HG02981 (cell line): Measurements from ENCODE around the gene PUM1.

Source experiments
- ATAC-seq: cut with Tn5 transposase; IDR thresholded peaks from one replicate; pipeline ENCODE4 v1.9.1; 2021; ENCODE audit warnings: mild to moderate bottlenecking, moderate library complexity; ENCODE audit not compliant: unreplicated experiment

Gene PUM1

DNA sequence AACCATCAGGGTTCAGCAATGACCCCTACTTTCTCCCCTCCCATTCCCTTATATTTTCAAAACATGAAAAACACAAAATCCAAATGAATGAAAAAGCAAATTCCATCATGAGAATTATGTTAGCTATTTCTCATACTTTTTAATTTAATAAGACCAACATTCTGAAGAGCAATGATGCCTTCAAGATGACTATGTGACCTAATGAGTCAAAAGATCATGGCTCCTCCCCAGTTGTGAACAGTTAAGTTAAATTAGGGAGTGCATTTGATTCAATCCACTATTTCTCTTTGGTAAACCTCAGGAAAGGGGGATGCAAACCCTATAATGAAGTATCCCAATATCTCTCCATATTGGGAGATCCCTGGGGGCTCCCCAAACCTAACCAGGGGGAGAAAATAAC is 36.5 kb downstream of the PUM1 start:
- no peak for ATAC-seq

DNA sequence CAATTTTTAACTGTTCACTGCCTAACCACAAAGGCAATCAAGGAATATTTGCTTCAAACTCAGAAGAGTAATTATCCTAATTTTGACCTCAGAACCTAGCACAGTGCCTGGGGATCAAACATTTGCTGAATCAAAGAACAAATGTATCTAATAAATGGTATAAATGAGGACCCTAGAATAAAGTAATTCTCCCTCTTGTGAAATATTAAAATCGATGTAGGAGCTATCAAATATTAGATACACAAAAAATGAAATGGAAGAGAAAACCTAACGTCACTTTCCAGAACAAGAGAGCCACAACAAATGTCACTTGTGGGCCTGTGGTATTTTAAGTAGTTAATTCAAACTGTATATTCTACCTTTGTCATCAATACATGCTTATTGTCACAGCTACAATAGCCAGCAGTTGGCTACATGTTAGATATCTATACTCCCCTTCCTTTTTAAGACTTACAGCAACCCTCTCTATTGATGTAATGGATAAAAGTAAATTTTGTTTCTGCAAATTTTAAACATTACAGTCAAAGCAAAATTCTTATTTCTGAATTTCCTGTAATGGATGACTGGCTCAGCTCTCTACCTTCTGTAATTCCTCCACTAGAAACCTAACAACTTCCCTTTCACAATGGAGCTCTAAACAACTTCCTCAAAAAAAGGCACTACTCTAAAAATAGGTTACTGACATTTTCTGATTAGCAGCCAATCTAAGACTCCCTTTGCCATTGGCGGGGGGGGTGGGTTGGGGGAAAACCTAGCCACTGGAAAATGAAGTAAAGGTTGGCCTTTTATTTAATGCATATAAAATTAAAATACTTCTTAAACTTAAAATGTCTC is 37.6 kb downstream of the PUM1 start:
- peak; percentile 46 for ATAC-seq

DNA sequence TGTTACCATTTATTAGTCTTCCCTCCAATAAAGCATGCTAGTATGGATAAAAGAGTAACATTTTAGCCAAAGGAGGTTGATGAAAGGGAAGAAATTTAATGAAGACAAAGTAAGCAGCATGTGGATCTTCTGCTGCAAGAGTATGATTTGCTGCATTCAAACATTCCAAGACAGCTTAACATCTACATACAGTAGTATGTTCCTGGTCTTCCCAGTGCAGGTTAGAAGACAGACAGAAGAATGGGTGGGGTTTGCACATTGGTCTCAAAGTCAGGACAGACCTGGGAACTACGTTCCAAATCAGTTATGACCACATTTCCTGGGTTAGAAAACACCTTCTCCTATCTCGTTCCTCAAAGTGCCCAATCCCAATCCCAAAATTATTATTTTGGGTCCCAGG is 43.3 kb downstream of the PUM1 start:
- no peak for ATAC-seq

DNA sequence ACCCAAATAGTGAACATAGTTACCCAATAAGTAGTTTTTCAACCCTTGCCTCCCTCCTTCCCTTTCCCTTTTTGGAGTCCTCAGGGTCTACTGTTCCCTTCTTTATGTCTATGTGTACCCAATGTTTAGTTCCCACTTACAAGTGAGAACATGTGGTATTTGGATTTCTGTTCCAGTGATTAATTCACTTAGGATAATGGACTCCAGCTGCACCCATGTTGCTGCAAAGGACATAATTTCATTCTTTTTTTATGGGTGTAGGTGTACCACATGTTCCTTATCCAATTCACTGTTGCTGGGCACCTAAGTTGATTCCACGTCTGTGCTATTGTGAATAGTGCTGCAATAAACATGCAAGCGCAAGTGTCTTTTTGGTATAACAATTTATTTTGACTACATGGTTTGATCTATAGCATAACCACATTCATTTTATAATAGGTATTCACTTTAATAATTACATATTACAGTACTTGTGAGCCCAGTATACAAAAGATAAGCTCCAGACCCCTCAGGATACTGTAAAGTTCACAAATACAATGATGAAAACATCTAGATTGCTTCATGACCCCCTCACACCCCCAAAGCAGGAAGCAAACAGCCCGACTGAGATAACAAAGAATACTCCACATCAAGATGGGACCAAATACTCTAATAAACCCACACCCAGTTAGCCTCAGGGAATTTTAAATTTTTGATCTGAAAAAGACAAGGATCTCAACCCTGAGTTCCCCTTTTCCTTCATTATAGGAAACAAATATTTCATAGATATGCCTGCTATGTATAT is 45.3 kb downstream of the PUM1 start:
- no peak for ATAC-seq

DNA sequence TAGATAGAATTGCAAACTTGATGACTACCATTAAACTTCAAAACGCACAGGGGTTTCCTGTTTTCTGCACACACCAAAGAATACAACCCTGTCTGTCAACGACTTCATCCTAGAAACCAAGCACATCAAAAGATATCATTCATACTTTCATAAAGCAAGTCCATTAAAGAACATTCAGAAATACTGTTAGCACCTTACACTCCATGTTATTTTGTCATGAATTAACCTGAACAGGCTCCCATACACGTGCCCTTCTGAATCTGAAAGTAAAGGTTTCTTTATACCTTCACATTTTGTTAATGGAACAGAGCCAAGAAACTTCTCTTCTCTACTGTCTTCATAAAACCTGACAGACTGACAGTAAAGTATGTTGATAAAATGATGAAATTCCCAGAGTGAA is 46.1 kb downstream of the PUM1 start:
- no peak for ATAC-seq

DNA sequence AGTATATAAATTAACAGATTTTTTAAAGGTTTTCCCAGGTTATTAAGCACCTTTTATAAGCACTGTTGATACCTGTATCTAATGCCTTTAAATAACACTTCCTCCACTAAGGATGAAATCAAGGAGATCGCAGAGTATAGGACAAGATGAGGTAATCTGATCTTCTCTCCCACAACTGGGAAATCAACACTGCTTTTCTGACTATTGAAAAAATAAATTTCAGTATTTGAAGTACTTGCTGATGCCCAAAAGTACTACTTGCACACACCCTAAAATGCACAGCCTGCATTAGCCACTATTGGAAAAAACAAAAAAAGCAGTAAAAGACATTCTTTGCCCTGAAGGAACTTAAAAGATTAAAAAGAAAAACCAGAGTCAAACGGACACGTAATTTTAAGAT is 48.6 kb downstream of the PUM1 start:
- ATAC-seq, result no peak

DNA sequence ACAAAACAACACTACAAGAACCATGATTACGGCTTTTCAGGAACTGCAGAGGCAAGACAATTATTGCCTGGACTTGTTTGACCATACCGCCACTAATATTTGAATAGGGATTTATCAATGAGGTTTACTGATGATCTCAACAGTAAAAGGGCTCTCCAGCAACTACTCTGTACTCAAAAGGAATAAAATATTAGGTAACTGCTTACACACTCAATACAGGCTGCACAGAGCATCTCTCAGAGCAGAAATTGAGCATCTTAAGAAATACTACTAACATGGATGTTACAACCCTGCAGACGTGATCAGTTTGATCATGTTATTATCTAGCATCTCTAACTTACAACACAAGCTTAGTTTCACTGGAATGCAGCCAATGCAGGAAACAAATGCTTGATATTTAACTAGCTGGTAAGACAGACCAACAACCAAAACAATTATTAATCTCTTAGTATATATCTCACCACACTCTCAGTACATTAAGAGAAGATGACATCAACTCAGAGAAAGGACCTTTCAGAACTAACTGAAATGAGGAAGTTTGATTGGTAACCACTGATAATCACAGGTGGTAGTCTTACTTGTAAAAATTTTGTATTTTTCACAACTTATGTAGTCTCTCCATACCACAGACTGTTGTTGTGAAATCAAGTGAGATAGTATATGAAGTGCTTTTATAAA is 52.2 kb downstream of the PUM1 start:
- peak; percentile 83 for ATAC-seq

DNA sequence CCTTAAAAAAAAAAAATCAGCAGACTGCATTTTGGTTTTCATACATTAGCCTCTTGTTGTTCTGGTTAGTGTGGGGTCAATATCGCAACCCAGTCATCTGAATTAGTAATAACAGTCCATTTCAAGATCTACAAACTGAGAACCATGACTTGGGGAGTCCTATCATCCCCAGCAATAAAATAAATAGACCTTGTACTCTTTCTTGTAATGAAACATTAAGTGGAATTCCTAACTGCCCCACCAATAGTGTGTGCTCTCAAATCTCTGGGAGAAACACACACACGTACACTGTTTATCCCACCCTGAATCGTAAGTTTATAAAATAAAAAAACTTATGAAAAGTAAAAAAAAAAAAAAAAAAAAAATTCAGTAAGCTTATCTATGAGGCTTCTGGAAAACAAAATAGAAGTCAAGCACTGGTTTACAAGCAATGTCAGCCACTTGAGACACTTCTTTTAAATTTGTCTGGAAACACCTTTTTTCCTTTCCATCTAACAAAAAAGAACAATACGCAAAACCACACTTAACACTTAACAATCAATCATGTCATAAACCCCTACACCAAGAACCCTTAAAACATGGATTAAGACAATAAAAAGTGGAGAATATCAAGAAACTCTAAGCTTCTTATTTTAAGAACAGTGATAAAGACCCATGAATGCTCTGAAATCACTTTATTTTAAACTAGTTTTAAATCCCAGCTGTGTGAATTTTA is 53.1 kb downstream of the PUM1 start:
- no peak for ATAC-seq

DNA sequence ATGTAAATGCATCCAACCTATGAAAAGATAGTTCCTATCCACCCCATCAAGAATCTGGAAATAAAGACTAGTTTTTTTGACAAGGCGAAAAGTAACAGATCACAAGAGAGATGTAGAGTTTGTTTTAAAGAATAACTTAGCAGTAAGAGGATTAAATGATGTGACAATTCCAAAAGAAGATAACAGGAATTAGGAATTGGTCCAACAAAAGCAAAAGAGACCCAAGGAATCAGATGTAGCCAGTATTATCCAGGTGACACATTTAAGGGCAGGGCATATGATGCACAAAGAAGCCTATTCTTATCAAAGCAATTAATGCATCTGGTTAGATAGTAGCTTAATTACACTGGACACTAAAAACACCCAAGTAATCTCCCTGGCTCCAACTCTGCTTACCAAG is 53.8 kb downstream of the PUM1 start:
- ATAC-seq, result no peak

DNA sequence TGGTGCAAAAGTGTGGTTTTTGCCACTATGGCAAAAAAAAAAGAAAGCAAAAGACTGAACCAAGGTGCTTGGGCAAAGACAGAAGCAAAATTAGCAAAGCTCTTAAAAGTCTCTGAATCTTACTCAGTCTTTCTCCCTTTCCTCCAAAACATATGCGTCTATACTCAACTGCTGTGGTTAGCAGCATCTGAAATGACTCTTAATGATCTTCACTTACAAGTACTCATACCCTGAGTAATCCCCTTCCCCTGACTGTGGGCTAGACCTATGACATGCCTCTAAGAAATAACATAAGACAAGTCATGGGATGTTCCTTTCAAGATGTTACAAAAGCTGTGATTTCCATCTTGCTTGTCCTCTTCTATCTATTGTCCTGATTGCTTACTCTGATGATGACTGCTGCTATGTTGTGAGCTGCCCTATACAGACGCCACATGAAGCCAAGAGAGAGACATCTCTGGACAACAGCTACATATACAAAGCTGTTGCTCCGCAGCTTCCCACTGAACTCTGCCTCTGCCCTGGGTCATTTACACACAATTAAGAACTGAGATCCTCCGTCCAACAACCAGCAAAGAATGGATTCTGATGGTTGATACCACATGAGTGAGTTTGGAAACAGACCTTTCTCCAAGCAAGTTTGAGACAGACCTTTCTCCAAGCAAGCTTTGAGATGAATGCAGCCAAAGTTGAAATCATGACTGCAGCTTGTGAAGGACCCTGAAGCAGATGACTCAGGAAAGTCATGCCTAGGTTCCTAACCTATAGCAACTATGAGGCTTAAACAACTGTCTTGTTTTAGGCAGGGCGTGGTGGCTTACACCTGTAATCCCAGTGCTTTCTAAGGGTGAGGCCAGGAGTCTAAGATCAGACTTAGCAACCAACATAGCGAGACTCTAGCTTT is 55.2 kb downstream of the PUM1 start:
- peak; percentile 45 for ATAC-seq

DNA sequence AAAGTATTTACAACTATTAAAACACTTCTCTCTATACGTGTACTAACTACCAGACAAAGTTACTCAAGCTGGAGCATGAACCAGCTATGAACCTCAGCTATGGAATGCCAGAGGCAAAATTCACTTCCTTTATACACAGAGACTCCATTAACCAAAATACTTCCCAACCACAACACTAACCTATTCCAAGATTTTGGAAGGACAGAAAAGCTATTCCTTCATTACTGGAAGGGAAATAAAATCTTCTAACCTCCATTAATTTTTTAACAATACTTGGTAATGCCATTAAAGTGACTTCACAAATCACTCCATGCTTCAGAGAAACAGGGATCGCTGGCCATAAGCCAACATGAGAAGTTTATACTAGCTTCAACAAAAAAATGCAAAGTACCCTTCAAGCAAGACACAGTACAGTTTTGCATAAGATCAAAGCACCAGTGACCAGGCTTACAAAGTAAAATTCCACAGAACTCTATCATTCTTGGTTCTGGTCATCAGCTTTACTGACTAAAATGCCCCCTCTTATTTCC is 58.0 kb downstream of the PUM1 start:
- no peak for ATAC-seq

DNA sequence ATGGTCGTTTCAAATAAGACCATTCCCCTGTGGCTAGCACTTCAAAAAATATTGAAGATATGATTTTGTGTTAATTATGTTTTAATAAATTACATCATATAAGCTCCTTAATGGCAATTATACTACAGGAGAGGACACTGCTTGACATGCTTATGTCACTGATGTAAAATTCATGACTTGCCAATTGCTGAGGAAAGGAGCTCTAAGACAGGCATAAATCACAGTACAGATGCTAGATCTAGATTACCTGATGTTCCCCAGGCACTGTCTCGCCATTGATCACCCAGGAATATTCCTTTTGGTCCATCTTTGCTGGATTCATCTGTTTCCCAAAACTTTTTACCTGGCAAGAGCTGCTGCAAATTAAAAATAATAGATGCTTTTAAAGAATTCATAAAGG is 58.8 kb downstream of the PUM1 start:
- no peak for ATAC-seq

DNA sequence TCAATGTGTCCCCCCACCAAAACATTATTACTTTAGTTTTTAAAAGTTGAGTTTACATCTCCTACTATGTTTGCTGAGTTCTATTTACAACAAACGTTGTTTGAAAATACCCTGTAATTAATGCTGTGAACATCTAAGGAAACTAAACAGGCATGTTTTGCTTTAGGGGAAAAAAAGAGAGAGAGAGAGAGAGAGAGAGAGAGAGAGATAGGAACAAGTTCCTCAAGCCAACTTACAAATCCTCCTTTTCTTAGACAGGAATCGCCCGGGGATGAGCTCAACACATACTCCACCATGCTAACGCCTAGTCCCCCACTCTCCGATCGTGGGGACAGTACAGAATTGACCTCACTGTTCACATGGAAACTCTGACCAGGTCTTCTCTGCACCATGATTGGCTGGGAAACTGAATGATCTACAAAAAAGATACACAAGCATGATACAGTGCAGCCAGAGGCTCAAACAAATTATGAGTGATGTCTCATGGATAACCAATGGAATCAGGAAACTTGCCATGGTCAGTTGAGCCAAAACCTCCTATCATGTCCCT is 59.8 kb downstream of the PUM1 start:
- no peak for ATAC-seq

DNA sequence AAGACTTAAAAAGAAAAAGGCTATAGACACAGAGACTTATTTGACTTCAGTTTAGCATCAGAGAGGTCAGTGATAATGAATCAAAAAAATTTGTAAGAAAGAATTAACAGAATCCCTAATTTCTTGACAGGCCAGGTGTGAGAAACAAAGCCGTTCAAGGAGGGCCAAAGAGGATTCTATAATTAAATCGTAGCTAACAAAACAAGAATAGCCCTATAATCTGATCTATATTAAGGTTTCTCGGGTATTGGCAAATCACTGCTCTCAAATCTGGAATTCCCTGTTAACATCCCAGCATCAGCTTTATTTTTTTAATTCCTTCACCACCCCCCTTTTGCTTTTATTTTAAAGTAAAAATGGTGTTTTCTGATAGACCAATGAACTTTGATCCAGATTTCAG is 60.3 kb downstream of the PUM1 start:
- ATAC-seq, result no peak

DNA sequence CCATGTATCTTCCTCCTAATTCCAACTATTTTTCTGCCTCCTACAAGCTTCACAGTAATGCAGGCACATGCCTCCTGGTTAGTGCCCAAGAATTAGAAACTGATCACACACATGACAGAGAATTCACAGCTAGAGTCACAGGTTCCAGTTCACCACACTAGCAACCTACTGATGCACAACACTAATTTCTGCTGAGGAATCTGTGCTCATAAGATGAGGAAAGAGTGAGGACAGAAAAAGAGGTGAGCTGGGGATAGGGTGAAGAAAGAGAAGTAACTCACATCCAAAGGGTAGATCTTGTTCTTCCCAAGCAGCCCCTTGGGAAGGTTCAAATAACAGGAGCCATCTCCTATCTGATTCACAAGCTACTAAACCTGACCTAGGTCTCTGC is 61.3 kb downstream of the PUM1 start:
- ATAC-seq, result no peak

DNA sequence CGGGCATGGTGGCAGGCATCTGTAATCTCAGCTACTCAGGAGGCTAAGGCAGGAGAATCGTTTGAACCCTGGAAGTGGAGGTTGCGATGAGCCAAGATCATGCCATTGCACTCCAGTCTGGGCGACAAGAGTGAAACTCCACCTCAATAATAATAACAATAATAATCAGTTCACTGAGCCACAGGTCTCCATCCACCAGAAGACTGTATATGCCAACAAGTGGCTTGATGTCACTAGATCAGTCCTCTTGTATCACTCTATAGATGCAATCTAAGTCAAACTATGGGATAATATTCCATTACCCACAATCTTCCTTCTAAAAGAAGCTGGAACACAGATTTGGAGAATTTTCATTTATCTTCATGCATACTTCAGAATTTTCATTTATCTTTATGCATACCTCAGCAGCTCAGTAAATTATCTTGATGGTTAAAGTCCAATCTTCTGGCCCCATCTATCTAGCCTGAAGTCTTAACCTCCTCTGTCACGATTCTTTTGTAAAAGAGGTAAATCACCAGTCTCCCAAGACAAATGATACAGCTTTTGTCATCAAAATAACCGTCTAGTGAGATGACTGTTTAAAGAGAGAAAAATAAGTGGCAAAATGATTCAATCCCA is 61.8 kb downstream of the PUM1 start:
- ATAC-seq, result no peak

DNA sequence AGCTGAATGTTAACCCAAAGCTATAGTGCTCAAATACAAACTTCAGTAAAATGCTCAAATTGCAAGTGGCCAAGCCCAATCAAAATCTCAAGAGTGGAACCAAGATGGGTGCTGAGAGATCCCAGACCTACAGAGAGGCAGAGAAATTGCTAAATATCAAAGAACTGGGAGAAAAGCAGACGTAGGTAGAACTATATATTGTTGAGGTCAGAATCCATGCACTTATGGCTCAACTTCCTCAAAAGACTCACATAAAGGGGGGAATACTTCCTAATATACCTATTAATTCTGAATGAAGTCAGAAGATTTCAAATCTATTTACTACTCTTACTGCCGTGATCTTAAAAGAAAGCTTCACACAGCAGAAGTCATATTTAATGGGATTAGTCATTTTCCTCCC is 65.2 kb downstream of the PUM1 start:
- no peak for ATAC-seq

DNA sequence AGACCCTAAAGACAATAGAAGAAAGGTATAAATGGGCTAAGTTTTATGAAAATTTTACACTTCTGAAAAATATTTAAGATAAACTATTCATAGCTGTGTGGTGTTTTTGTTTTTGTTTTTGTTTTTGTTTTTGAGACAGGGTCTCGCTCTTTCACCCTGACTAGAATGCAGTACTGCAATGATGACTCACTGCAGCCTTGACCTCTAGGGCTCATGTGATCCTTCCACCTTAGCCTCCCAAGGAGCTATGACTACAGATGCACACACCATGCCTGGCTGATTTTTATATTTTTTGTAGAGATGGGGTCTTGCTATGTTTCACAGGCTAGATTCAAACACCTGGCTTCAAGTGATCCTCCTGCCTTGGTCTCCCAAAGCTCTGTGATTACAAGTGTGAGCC is 66.6 kb downstream of the PUM1 start:
- no peak for ATAC-seq

DNA sequence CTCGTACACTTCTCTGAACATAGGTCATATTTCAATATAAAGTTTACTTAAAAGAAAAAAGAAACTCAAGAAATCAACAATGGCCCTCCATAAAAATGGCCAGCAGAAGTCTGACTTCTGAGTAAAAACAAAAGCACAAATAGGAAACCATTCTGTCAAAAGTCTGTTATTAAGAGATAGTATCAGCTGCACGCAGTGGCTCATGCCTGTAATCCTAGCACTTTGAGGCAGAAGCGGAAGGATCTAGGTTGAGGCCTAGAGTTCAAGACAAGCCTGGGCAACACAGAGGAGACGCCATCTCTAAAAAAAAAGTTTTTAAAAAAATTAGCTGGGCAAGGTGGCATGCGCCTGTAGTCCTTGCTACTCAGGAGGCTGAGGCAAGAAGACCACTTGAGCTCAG is 67.3 kb downstream of the PUM1 start:
- ATAC-seq, result no peak
